AG09319 (cell line): ENCODE results near the gene GNG8.

Experiments
- DNase-seq: peaks from one replicate; pipeline ENCODE4 v3.0.0-alpha.2; 2010; ENCODE audit warnings: low read depth; ENCODE audit errors: extremely low read depth
- CTCF ChIP-seq: IDR thresholded peaks from 2 replicates; pipeline ENCODE4 v1.5.1; 2011; ENCODE audit warnings: low read depth, mild to moderate bottlenecking, inconsistent platforms, low read length, moderate library complexity

Gene GNG8

GRCh38 chr19:46644720-46645119 is 8.7 kb upstream of the GNG8 start:
- DNase-seq: no peak
- no peak for TF ChIP-seq CTCF

GRCh38 chr19:46640656-46641055 is 4.7 kb upstream of the GNG8 start:
- no peak for TF ChIP-seq CTCF

GRCh38 chr19:46639358-46640182 is 3.6 kb upstream of the GNG8 start:
- no peak for TF ChIP-seq CTCF
- no peak for DNase-seq

More at GRCh38 chr19:46640656-46641055, 4.7 kb upstream of the GNG8 start:
- no peak for DNase-seq

- no peak for DNase-seq
- no peak for TF ChIP-seq CTCF
Observed at GRCh38 chr19:46637224-46637623, 1.2 kb upstream of the GNG8 start.

- no peak for DNase-seq
- no peak for TF ChIP-seq CTCF
Observed at GRCh38 chr19:46634656-46635218, 1.3 kb downstream of the GNG8 start.

- no peak for TF ChIP-seq CTCF
- DNase-seq: peak; percentile 77
Observed at GRCh38 chr19:46634045-46634655, 1.9 kb downstream of the GNG8 start.

GRCh38 chr19:46633130-46633529 is 2.9 kb downstream of the GNG8 start:
- TF ChIP-seq CTCF: no peak
- DNase-seq: no peak
